ENCODE data around the gene BAG2.
A peak's percentile ranks its signal among the peaks of the same experiment; 100 is the strongest.

- TF ChIP-seq CTCF (IDR thresholded peaks at IDR 0.05) (peak in 4 of 7 experiments; percentile 16 to 36 (median 30)), POLR2A (IDR thresholded peaks at IDR 0.05) (no peak)
Measured at GRCh38 chr6:57190140-57190539, 18.0 kb downstream of the BAG2 start.

Data from body of pancreas (tissue), 4 donors.